C4-2B (cell line): ENCODE results near the gene ARMC3.

Source experiments
- H3K27ac ChIP-seq: fragments of 450-650 bp; 2 replicates; pipeline ENCODE4 v1.5.1; 2017
- CTCF ChIP-seq: fragments of 450-650 bp; conservative IDR thresholded peaks from 2 replicates; pipeline ENCODE4 v1.5.1; 2017; ENCODE audit warnings: mild to moderate bottlenecking
- ZFX ChIP-seq: fragments of 450-650 bp; IDR thresholded peaks from 2 replicates; pipeline ENCODE4 v1.6.1; 2017

ARMC3 gene

DNA sequence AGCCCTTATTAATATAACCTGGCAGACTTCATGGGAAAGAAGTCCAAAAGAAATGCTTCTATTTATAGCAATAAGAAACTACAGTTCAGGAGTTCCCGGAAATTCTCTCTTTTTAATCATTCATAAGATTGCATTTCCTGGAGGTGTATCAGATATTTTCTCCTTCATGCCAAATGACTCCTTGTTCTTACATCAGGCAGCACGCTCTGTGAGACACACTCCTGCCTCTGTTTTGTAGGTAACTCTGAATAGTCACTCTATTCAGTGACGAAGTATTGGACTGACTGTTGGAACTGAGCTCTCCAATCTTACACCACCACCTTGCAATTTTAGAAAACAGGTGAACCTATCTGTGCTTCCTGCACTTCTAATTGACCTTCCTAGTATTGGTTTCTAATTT is 88.8 kb downstream of the ARMC3 start:
- H3K27ac ChIP-seq: no peak overlapping the region
- TF ChIP-seq CTCF (no peak), ZFX (no peak)

GRCh38 chr10:23019633-23020032 is 91.8 kb downstream of the ARMC3 start:
- no peak for TF ChIP-seq ZFX
- no peak for TF ChIP-seq CTCF

DNA sequence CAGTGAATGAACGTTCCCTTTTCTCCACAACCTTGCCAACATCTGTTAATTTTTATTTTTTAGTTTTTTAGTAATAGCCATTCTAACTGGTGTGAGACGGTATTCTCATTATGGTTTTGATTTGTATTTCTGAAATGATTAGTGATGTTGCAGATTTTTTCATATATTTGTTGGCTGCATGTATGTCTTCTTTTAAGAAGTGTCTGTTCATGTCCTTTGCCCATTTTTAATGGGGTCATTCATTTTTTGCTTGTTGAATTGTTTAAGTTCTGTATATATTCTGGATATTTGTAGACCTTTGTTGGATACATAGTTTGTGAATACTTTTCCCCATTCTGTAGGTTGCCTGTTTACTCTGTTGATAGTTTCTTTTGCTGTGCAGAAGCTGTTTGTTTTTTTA is 93.6 kb downstream of the ARMC3 start:
- H3K27ac ChIP-seq: no peak overlapping the region
- TF ChIP-seq ZFX: no peak

More at GRCh38 chr10:23019633-23020032, 91.8 kb downstream of the ARMC3 start:
- no peak overlapping the region for H3K27ac ChIP-seq

- H3K27ac ChIP-seq: no peak overlapping the region
- TF ChIP-seq ZFX (no peak), CTCF (no peak)
These were observed 96.1 kb downstream of the ARMC3 start for GRCh38 chr10:23024002-23024401.

GRCh38 chr10:23031318-23031717 is 103.5 kb downstream of the ARMC3 start:
- no peak for TF ChIP-seq ZFX
- TF ChIP-seq CTCF: no peak
- H3K27ac ChIP-seq: no peak overlapping the region

GRCh38 chr10:23034790-23035189 is 106.9 kb downstream of the ARMC3 start:
- TF ChIP-seq CTCF: no peak
- no peak for TF ChIP-seq ZFX

GRCh38 chr10:23035569-23035968 is 107.7 kb downstream of the ARMC3 start:
- H3K27ac ChIP-seq: no peak overlapping the region
- peak; percentile 28 for TF ChIP-seq CTCF
- TF ChIP-seq ZFX: no peak

More at GRCh38 chr10:23034790-23035189, 106.9 kb downstream of the ARMC3 start:
- H3K27ac ChIP-seq: no peak overlapping the region

DNA sequence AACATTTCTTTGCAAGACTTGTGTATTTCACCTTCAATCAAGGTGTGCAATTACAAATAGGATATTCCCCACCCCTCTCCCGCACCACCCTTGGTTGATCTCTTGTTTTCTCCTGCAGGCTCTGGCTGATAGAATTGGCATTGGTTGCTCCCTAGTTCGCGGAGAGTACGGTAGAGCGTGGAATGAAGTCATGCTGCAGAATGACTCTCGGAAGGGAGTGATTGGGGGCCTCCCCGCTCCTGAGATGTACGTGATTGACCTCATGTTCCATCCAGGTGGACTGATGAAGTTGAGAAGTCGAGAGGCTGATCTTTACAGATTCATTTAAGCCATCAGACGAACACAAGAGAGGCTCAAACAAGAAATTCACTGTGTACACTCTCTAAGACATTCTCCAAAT is 109.3 kb downstream of the ARMC3 start:
- TF ChIP-seq ZFX (no peak), CTCF (no peak)
- no peak overlapping the region for H3K27ac ChIP-seq
